ENCODE data around the gene HOXB7.

The HOXB7 gene

DNA sequence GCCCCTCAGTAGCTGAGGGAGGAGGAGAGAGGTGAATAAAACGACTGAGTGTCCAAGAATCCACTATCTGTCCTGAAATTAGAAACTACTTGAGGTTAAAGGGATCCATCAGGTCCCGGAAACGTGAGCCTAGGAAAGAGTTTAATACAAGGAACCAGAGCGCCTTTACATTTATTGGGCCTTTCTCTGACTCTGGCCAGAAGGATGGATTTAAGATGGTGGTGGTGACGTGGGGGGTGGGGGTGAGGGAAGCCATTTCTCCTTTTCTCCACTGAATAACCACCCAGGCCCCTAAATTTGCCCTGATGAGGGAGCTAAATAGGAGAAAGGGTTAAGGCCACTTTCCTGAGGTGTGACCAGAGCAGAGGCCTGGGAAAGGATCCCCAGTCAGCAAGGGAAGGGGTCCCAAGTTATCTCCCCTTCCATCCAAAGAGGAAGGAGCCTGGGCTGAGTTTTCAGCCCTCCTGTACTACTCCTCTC is 16.3 kb upstream of the HOXB7 start:
- TF ChIP-seq, protein P1, sequence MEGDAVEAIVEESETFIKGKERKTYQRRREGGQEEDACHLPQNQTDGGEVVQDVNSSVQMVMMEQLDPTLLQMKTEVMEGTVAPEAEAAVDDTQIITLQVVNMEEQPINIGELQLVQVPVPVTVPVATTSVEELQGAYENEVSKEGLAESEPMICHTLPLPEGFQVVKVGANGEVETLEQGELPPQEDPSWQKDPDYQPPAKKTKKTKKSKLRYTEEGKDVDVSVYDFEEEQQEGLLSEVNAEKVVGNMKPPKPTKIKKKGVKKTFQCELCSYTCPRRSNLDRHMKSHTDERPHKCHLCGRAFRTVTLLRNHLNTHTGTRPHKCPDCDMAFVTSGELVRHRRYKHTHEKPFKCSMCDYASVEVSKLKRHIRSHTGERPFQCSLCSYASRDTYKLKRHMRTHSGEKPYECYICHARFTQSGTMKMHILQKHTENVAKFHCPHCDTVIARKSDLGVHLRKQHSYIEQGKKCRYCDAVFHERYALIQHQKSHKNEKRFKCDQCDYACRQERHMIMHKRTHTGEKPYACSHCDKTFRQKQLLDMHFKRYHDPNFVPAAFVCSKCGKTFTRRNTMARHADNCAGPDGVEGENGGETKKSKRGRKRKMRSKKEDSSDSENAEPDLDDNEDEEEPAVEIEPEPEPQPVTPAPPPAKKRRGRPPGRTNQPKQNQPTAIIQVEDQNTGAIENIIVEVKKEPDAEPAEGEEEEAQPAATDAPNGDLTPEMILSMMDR (conservative IDR thresholded peaks at IDR 0.05; ENCODE audit: low read depth, low read length), result no peak
- Histone ChIP-seq H3K27ac (no peak overlapping the region), H3K4me2 (no peak overlapping the region; the same call in 1 of the 2 replicates), H3K27me3 (ENCODE audit: insufficient read depth, low read depth) (peaks cover 47% of the 10 kb centered on the region), H2AFZ (ENCODE audit: low read depth) (peak overlapping the region; percentile 38; the same call in 1 of the 2 replicates), H3K4me3 (IDR thresholded peaks at IDR 0.05; ENCODE audit: insufficient read depth, low read depth, low read length) (no peak overlapping the region), H3K79me2 (ENCODE audit: insufficient read depth, low read depth) (no peaks in the 10 kb centered on the region), H3K9ac (no peak overlapping the region; the same call in 1 of the 2 replicates), H3K36me3 (ENCODE audit: insufficient read depth) (no peaks in the 10 kb centered on the region), H3K4me1 (ENCODE audit: low read depth, poor library complexity, severe bottlenecking) (peaks cover 16% of the 10 kb centered on the region), H4K20me1 (ENCODE audit: insufficient read depth) (no peaks in the 10 kb centered on the region)

DNA sequence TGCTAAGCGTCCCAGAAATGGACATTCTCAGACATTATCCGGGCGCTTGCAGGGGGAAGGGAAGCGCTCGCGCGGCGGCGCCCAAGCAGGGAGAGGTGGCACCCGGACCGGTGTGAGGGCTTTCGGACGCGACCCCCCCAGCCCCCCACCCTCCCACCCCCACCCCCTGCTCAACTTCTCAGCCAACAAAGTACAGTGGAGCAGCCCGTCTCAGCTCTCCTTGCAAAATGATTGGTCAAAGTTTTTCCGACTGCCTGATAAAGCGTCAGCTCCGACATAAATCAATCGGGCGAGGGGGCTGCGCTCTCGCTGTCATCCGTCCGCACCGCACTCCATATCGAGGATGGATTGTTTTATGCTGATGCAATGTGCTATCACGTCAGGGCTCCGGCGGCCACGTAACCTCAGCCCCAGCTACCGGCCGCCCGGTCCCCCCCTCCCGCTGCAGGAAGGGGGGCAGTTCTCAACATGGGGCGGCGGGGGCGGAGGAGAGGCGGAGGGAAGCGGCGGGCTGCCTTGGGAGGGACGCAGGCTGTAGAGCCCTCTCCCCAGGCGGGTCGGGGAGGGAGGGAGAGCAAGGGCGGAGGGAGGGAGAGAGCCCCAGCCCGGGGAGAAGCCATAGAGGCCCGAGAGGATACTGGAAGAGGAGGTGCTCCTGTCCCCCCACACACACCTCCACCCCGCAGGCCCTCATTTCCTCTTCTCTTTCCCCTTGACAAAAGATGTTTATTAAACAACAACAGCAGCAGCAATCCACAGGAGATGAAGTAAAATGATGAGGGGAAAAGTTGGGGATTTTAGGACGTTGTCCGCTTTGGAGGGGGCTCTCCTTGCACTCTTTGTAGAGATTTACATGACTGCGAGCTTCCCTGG is 15.7 kb upstream of the HOXB7 start, which contains the start of gene HOXB9:
Gene HOXB9 (minus strand): TSS at position 114 of the 873 bp plus-strand sequence. CDS start 89 bp downstream, at position 25.
- H3K9ac ChIP-seq, result peak within 1 kb of the TSS; percentile 78
- H3K79me2 ChIP-seq (ENCODE audit: insufficient read depth, low read depth), result no peaks in the 10 kb centered on the region
- H3K4me2 ChIP-seq, result peak within 1 kb of the TSS; percentile 89
- H3K4me3 ChIP-seq (IDR thresholded peaks at IDR 0.05; ENCODE audit: insufficient read depth, low read depth, low read length), result no peak within 1 kb of the TSS
- H3K27ac ChIP-seq, result peak within 1 kb of the TSS; percentile 53
- H3K27me3 ChIP-seq (ENCODE audit: insufficient read depth, low read depth), result peaks cover 49% of the 10 kb centered on the region
- TF ChIP-seq, protein P1 (conservative IDR thresholded peaks at IDR 0.05; ENCODE audit: low read depth, low read length), result no peak
- peak within 1 kb of the TSS; percentile 94 for H2AFZ ChIP-seq (ENCODE audit: low read depth)
- no peaks in the 10 kb centered on the region for H4K20me1 ChIP-seq (ENCODE audit: insufficient read depth)
- H3K36me3 ChIP-seq (ENCODE audit: insufficient read depth), result no peaks in the 10 kb centered on the region
- peaks cover 9% of the 10 kb centered on the region for H3K4me1 ChIP-seq (ENCODE audit: low read depth, poor library complexity, severe bottlenecking)

GRCh38 chr17:48625495-48626244 is 14.9 kb upstream of the HOXB7 start:
- Histone ChIP-seq H3K9ac (peak overlapping the region; percentile 78), H3K4me3 (IDR thresholded peaks at IDR 0.05; ENCODE audit: insufficient read depth, low read depth, low read length) (no peak overlapping the region), H3K79me2 (ENCODE audit: insufficient read depth, low read depth) (no peaks in the 10 kb centered on the region), H3K27me3 (ENCODE audit: insufficient read depth, low read depth) (peaks cover 52% of the 10 kb centered on the region), H3K4me2 (peak overlapping the region; percentile 89), H3K36me3 (ENCODE audit: insufficient read depth) (no peaks in the 10 kb centered on the region), H2AFZ (ENCODE audit: low read depth) (peak overlapping the region; percentile 94), H3K4me1 (ENCODE audit: low read depth, poor library complexity, severe bottlenecking) (peaks cover 1% of the 10 kb centered on the region), H3K27ac (peak overlapping the region; percentile 53), H4K20me1 (ENCODE audit: insufficient read depth) (no peaks in the 10 kb centered on the region)
- TF ChIP-seq, protein P1 (conservative IDR thresholded peaks at IDR 0.05; ENCODE audit: low read depth, low read length), result no peak
